ENCODE data around the gene IMMT.

IMMT gene

GRCh38 chr2:86235196-86235980 is 40.1 kb upstream of the IMMT start:
- no peak for ATAC-seq (ENCODE audit: insufficient read depth, low read depth)
- Histone ChIP-seq H3K79me2 (ENCODE audit: insufficient read depth, low read length) (no peaks in the 10 kb centered on the region), H2AFZ (ENCODE audit: low read depth, low read length) (no peak overlapping the region), H3K4me1 (ENCODE audit: insufficient read depth, low read length) (peaks cover 4% of the 10 kb centered on the region; the same call in 1 of the 2 replicates), H3K4me3 (ENCODE audit: low read depth in 1 of 2, low read length in 2 of 2) (no peak overlapping the region), H3K27ac (ENCODE audit: low read length) (no peak overlapping the region), H3K9me3 (ENCODE audit: insufficient read depth, low read length, severe bottlenecking) (no peaks in the 10 kb centered on the region), H3K27me3 (ENCODE audit: insufficient read depth, low read length, poor library complexity) (peaks cover 9% of the 10 kb centered on the region), H3K9ac (ENCODE audit: low read depth, low read length) (no peak overlapping the region), H3K4me2 (ENCODE audit: insufficient read depth, low read length) (no peak overlapping the region), H3K36me3 (ENCODE audit: insufficient read depth, low read length) (no peaks in the 10 kb centered on the region), H4K20me1 (ENCODE audit: insufficient read depth, low read length) (no peaks in the 10 kb centered on the region)
- no peak for TF ChIP-seq EZH2 (IDR thresholded peaks at IDR 0.05; ENCODE audit: borderline replicate concordance, low read depth, low read length, severe bottlenecking)
- TF ChIP-seq, protein P1, sequence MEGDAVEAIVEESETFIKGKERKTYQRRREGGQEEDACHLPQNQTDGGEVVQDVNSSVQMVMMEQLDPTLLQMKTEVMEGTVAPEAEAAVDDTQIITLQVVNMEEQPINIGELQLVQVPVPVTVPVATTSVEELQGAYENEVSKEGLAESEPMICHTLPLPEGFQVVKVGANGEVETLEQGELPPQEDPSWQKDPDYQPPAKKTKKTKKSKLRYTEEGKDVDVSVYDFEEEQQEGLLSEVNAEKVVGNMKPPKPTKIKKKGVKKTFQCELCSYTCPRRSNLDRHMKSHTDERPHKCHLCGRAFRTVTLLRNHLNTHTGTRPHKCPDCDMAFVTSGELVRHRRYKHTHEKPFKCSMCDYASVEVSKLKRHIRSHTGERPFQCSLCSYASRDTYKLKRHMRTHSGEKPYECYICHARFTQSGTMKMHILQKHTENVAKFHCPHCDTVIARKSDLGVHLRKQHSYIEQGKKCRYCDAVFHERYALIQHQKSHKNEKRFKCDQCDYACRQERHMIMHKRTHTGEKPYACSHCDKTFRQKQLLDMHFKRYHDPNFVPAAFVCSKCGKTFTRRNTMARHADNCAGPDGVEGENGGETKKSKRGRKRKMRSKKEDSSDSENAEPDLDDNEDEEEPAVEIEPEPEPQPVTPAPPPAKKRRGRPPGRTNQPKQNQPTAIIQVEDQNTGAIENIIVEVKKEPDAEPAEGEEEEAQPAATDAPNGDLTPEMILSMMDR (IDR thresholded peaks at IDR 0.05; ENCODE audit: borderline replicate concordance, extremely low read depth, low read length, poor library complexity, severe bottlenecking), result no peak
- no peak for DNase-seq

DNA sequence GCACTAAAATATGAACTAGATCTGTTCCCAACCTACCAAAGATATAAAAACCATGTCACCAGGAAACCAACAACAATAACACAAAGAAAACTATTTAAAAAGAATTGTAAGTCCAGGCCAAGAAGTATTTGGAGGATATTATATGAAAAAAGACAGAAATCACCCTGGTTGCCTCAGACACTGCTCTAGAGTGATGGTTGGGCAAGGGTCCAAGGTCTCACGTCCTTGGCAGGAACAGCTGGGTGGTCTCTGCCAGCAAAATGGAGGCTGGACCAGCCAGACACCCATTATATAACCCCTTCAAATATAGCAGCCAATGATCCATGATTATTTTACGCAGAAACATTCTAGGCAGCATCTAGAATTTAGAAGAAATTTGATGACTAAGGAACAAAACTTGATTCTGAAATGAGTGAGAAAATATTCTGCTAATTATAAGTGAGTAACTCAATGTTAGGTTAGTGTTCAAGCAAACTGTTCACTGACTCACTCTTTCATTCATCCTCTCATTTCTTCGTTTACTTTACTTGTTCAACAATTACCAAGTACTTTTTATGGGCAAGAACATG is 39.4 kb upstream of the IMMT start:
- Histone ChIP-seq H3K4me2 (ENCODE audit: insufficient read depth, low read length) (no peak overlapping the region), H4K20me1 (ENCODE audit: insufficient read depth, low read length) (no peaks in the 10 kb centered on the region)
- no peak for TF ChIP-seq EZH2 (IDR thresholded peaks at IDR 0.05; ENCODE audit: borderline replicate concordance, low read depth, low read length, severe bottlenecking)
- TF ChIP-seq, protein P1 (IDR thresholded peaks at IDR 0.05; ENCODE audit: borderline replicate concordance, extremely low read depth, low read length, poor library complexity, severe bottlenecking), result no peak

DNA sequence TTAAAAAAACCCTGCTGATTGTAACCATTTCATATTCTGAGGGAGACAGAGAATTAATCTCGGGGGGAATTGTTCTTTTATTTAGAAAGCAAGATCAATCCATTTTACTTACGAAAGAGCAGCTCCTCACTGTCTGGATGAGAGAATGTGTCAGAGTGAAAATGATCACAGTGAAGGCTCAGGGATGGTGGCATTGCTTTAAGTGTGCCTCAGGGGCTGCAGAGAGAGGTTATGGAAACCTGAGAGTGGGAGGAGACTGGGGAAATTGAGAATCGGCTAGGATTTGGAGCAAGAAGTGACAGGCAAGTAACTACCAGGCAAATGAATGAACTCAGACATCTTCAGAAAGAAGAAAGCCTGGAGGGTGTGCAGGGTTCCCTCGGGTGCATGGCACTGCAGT is 38.2 kb upstream of the IMMT start:
- no peaks in the 10 kb centered on the region for H3K79me2 ChIP-seq (ENCODE audit: insufficient read depth, low read length)
- no peaks in the 10 kb centered on the region for H4K20me1 ChIP-seq (ENCODE audit: insufficient read depth, low read length)
- no peaks in the 10 kb centered on the region for H3K36me3 ChIP-seq (ENCODE audit: insufficient read depth, low read length)
- H3K27me3 ChIP-seq (ENCODE audit: insufficient read depth, low read length, poor library complexity), result peaks cover 4% of the 10 kb centered on the region
- H3K4me2 ChIP-seq (ENCODE audit: insufficient read depth, low read length), result no peak overlapping the region
- no peak overlapping the region for H3K9ac ChIP-seq (ENCODE audit: low read depth, low read length)
- TF ChIP-seq EZH2 (IDR thresholded peaks at IDR 0.05; ENCODE audit: borderline replicate concordance, low read depth, low read length, severe bottlenecking), result no peak
- TF ChIP-seq, protein P1 (IDR thresholded peaks at IDR 0.05; ENCODE audit: borderline replicate concordance, extremely low read depth, low read length, poor library complexity, severe bottlenecking), result no peak
- no peak overlapping the region for H3K27ac ChIP-seq (ENCODE audit: low read length)
- H3K9me3 ChIP-seq (ENCODE audit: insufficient read depth, low read length, severe bottlenecking), result no peaks in the 10 kb centered on the region
- ATAC-seq (ENCODE audit: insufficient read depth, low read depth) (no peak), DNase-seq (no peak)
- H3K4me1 ChIP-seq (ENCODE audit: insufficient read depth, low read length), result no peaks in the 10 kb centered on the region
- no peak overlapping the region for H3K4me3 ChIP-seq (ENCODE audit: low read depth in 1 of 2, low read length in 2 of 2)
- H2AFZ ChIP-seq (ENCODE audit: low read depth, low read length), result no peak overlapping the region

More for the DNA sequence above, 39.4 kb upstream of the IMMT start:
- ATAC-seq (ENCODE audit: insufficient read depth, low read depth) (no peak), DNase-seq (no peak)
- H3K27ac ChIP-seq (ENCODE audit: low read length), result no peak overlapping the region
- H3K9ac ChIP-seq (ENCODE audit: low read depth, low read length), result no peak overlapping the region
- H2AFZ ChIP-seq (ENCODE audit: low read depth, low read length), result no peak overlapping the region
- peaks cover 4% of the 10 kb centered on the region for H3K27me3 ChIP-seq (ENCODE audit: insufficient read depth, low read length, poor library complexity)
- no peaks in the 10 kb centered on the region for H3K36me3 ChIP-seq (ENCODE audit: insufficient read depth, low read length)
- peaks cover 4% of the 10 kb centered on the region; the same call in 1 of the 2 replicates for H3K4me1 ChIP-seq (ENCODE audit: insufficient read depth, low read length)
- no peaks in the 10 kb centered on the region for H3K9me3 ChIP-seq (ENCODE audit: insufficient read depth, low read length, severe bottlenecking)
- H3K4me3 ChIP-seq (ENCODE audit: low read depth in 1 of 2, low read length in 2 of 2), result no peak overlapping the region
- no peaks in the 10 kb centered on the region for H3K79me2 ChIP-seq (ENCODE audit: insufficient read depth, low read length)

Measured in DND-41 (cell line).